ENCODE measurements around the gene PAIP2.
"Not testable (repeated sequence)": the region's sequence is repeated elsewhere in the genome, so short reads cannot be mapped to it uniquely, and the experiment has no call there.

Gene PAIP2

DNA sequence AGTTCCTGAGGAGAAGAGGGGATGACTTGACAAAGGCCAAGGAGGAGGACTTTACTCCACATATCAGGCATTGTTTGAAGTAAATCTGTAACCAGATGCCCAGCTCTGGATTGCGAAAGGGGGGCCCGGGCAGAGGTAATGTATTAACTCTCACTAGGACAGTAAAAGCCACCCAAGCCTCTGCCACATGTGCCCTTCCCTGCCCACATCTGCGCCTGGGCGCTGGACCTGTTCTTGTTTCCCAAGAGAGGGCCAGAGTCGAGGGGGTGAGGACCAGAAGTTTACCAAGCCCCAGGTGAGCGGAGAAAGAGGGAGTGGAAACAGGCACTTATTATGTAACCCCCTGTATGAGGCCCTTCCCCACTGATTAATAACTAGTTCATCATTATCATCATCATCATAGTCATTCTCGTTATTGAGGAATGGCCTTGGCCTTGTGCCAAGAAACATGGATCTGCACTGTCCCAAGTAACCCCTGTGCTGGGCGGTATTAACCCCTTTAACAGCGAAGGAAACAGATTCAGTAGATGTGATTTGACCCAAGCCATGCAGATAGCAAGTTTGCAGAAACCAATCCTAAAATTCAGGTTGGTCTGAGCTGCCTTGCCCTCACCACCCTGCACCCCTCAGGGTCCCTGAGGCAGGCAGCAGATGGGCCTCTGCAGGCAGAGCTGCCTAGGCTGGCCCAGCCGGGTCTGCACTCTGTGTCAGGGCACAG, 41.8 kb downstream of the PAIP2 start, which contains the start of gene SLC23A1:
Gene SLC23A1, minus strand, starts transcription at position 23 of the 718 bp plus-strand sequence. CDS start 44 bp downstream, outside the sequence.
- no peaks in the 10 kb centered on the region for H3K27me3 ChIP-seq (replicated peaks; ENCODE audit: control insufficient read depth, insufficient read depth, low read length)
- no peak within 1 kb of the TSS for H3K4me3 ChIP-seq (replicated peaks; ENCODE audit: low read depth, low read length)
- no peak for DNase-seq (ENCODE audit: extremely low read depth, insufficient read length)
- H3K36me3 ChIP-seq (ENCODE audit: control insufficient read depth, insufficient read depth, low read length) = peaks cover 6% of the 10 kb centered on the region
- TF ChIP-seq, protein P1, sequence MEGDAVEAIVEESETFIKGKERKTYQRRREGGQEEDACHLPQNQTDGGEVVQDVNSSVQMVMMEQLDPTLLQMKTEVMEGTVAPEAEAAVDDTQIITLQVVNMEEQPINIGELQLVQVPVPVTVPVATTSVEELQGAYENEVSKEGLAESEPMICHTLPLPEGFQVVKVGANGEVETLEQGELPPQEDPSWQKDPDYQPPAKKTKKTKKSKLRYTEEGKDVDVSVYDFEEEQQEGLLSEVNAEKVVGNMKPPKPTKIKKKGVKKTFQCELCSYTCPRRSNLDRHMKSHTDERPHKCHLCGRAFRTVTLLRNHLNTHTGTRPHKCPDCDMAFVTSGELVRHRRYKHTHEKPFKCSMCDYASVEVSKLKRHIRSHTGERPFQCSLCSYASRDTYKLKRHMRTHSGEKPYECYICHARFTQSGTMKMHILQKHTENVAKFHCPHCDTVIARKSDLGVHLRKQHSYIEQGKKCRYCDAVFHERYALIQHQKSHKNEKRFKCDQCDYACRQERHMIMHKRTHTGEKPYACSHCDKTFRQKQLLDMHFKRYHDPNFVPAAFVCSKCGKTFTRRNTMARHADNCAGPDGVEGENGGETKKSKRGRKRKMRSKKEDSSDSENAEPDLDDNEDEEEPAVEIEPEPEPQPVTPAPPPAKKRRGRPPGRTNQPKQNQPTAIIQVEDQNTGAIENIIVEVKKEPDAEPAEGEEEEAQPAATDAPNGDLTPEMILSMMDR (IDR thresholded peaks at IDR 0.05; ENCODE audit: insufficient read depth, low read length, poor library complexity, severe bottlenecking) = no peak

DNA sequence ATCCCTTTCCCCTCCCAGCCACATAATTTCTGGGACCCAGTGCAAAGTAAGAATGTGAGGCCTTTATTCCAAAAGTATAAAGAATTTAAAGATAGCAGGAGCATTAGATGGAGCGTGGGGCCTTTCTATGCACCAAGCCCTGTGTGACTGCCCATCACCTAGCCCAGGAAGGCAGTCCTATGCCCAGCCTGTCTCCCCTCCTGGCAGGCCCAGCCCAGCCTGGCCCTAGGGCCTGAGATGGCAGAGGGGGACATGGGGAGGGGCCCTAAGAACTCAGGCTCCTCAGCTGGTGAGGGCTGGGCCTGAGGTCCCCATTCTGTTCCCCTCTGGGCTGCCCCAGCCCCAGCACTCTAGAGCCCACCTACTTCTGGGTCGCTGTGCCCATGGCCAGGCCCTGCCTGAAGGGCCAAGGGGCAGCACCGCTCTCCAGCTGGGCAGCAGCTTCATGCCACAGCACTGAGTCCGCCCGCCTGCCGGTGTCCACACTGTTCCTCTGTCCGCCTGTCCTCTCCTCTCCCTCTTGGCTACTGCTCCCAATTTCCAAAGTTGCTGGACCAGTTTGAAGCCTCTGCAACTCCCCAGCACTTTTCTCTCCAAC, 42.4 kb downstream of the PAIP2 start:
- Histone ChIP-seq H3K4me3 (replicated peaks; ENCODE audit: low read depth, low read length) (no peak overlapping the region), H3K36me3 (ENCODE audit: control insufficient read depth, insufficient read depth, low read length) (peaks cover 6% of the 10 kb centered on the region), H3K27me3 (replicated peaks; ENCODE audit: control insufficient read depth, insufficient read depth, low read length) (no peaks in the 10 kb centered on the region)
- TF ChIP-seq, protein P1 (IDR thresholded peaks at IDR 0.05; ENCODE audit: insufficient read depth, low read length, poor library complexity, severe bottlenecking) = no peak
- no peak for DNase-seq (ENCODE audit: extremely low read depth, insufficient read length)

DNA sequence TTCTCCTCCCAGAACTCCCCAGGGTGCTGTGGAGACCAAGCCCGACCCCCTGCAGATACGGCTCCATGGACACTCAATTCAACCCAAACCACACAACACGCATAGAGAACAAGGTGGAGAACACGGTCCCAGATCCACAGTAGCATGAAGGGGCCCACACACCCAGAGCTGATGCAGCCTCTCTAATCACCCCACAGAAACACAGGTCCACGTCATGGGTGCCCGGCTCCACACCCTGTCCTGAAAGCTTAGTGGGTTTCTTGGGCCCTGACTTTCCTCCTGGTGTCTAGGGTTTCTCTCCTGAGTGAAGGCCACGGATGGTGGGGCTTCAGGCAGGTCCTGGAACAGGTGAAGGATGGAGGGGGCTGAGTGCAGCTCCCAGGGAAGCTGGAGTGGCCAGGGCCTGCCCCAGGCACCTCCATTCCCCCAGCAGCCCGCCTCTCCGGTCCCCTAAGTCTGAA, 43.0 kb downstream of the PAIP2 start:
- Histone ChIP-seq H3K4me3 (replicated peaks; ENCODE audit: low read depth, low read length) (no peak overlapping the region; the same call in 1 of the 2 replicates), H3K27me3 (replicated peaks; ENCODE audit: control insufficient read depth, insufficient read depth, low read length) (no peaks in the 10 kb centered on the region), H3K36me3 (ENCODE audit: control insufficient read depth, insufficient read depth, low read length) (peaks cover 6% of the 10 kb centered on the region)
- no peak for DNase-seq (ENCODE audit: extremely low read depth, insufficient read length)
- TF ChIP-seq, protein P1 (IDR thresholded peaks at IDR 0.05; ENCODE audit: insufficient read depth, low read length, poor library complexity, severe bottlenecking) = no peak

DNA sequence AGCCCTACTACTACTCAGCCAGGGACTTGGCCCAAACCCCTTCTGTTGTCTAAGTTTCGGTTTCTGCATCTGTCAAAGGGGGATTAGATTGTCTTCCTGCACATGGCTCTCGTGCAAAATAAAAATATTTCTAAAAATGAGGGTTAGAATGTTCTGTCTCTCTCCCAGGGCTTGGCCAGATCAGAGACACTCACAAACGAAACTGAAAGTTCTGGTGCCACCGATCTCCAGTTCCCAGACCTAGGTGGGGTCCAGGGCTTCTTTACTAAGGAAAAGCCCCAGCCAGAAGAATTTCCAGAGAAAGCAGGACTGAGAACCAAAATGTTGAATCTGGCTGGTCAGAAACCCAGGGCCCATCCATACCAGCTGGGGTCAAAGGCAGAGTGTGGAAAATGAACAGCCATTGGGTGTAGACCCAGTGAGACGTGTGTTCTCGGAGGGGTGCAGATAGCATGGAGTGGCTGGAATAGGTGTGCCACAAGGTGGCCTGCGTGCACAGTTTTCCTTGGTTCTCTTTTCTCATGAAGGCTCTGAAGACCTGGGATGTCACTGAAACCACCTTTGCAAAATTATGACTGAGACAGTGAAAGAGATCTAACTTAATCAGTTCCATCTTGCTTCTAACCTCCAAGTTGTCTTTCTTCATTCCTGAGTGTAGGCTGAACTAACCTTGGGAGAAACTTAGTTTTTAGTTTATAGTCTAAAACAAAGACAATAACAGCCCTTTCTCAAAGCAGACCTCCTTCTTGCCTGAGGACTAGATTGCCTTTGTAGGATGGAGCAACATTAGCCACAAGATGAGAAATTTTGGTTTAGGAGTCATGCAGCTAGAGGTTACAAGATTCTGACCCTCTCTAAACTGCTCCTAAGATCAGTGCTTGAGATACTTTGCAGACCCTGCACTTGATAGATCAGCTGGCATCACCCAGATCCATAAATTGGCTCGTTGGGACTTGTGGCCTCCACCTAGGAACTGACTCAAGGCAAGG, 43.7 kb downstream of the PAIP2 start:
- H3K4me3 ChIP-seq (replicated peaks; ENCODE audit: low read depth, low read length) = peak overlapping the region; percentile 16; the same call in 1 of the 2 replicates
- TF ChIP-seq, protein P1 (IDR thresholded peaks at IDR 0.05; ENCODE audit: insufficient read depth, low read length, poor library complexity, severe bottlenecking) = peak; percentile 18
- DNase-seq (ENCODE audit: extremely low read depth, insufficient read length) = no peak

DNA sequence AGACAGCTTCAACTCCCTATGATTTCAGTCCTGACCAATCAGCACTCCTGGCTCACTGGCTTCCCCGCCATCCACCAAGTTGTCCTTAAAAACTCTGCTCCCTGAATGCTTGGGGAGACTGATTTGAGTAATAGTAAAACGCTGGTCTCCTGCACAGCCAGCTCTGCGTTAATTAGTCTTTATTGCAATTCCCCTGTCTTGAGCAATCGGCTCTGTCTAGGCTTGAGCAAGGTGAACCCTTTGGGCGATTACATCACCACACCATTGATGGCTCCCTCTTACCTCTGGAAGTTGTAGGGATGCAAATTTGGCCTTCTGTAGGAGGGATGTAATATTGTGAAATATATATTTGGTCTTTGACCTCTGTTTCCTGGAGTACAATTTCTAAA, 44.4 kb downstream of the PAIP2 start:
- TF ChIP-seq, protein P1 (IDR thresholded peaks at IDR 0.05; ENCODE audit: insufficient read depth, low read length, poor library complexity, severe bottlenecking) = no peak
- DNase-seq (ENCODE audit: extremely low read depth, insufficient read length) = no peak
- H3K4me3 ChIP-seq (replicated peaks; ENCODE audit: low read depth, low read length) = no peak overlapping the region
- H3K36me3 ChIP-seq (ENCODE audit: control insufficient read depth, insufficient read depth, low read length) = peaks cover 6% of the 10 kb centered on the region
- no peaks in the 10 kb centered on the region for H3K27me3 ChIP-seq (replicated peaks; ENCODE audit: control insufficient read depth, insufficient read depth, low read length)

More for the DNA sequence above, 43.7 kb downstream of the PAIP2 start:
- Histone ChIP-seq H3K36me3 (ENCODE audit: control insufficient read depth, insufficient read depth, low read length) (peaks cover 6% of the 10 kb centered on the region), H3K27me3 (replicated peaks; ENCODE audit: control insufficient read depth, insufficient read depth, low read length) (no peaks in the 10 kb centered on the region)

DNA sequence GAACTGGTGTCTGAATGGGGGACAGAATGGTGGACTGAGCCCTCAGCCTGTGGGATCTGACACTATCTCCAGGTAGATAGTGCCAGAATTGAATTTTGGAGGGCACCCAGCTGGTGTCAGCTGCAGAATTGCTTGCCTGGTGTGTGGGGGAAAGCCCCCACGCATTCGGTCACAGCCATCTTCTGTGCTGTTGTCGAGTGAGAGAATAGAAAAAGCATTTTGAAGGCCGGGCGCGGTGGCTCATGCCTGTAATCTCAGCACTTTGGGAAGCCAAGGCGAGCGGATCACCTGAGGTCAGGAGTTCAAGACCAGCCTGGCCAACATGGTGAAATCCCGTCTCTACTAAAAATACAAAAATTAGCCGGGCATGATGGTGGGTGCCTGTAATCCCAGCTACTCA, 45.3 kb downstream of the PAIP2 start:
- DNase-seq (ENCODE audit: extremely low read depth, insufficient read length); H3K36me3 ChIP-seq (ENCODE audit: control insufficient read depth, insufficient read depth, low read length); H3K4me3 ChIP-seq (replicated peaks; ENCODE audit: low read depth, low read length); H3K27me3 ChIP-seq (replicated peaks; ENCODE audit: control insufficient read depth, insufficient read depth, low read length): not testable (repeated sequence)
